Lower leg skin (tissue), 3 donors: ENCODE data around the gene ASXL1.

Experiments used
- POLR2A ChIP-seq, 2 donors: fragments of 450-650 bp; IDR thresholded peaks; one replicate each; pipeline ENCODE4 v1.6.1; 2016 to 2017; ENCODE audit warnings: antibody characterized with exemption in 2 of 2, mild to moderate bottlenecking in 1 of 2, moderate library complexity in 1 of 2
- TF ChIP-seq, protein P1 (sequence below), 3 donors: fragments of 450-650 bp; IDR thresholded peaks; one replicate each; pipeline ENCODE4 v1.5.1; 2016; ENCODE audit warnings: antibody characterized with exemption in 3 of 3, mild to moderate bottlenecking in 3 of 3, moderate library complexity in 2 of 3

GRCh38 chr20:32333988-32334885, 23.9 kb upstream of the ASXL1 start:
- TF ChIP-seq, protein P1, sequence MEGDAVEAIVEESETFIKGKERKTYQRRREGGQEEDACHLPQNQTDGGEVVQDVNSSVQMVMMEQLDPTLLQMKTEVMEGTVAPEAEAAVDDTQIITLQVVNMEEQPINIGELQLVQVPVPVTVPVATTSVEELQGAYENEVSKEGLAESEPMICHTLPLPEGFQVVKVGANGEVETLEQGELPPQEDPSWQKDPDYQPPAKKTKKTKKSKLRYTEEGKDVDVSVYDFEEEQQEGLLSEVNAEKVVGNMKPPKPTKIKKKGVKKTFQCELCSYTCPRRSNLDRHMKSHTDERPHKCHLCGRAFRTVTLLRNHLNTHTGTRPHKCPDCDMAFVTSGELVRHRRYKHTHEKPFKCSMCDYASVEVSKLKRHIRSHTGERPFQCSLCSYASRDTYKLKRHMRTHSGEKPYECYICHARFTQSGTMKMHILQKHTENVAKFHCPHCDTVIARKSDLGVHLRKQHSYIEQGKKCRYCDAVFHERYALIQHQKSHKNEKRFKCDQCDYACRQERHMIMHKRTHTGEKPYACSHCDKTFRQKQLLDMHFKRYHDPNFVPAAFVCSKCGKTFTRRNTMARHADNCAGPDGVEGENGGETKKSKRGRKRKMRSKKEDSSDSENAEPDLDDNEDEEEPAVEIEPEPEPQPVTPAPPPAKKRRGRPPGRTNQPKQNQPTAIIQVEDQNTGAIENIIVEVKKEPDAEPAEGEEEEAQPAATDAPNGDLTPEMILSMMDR (IDR thresholded peaks at IDR 0.05), result no peak
- no peak for TF ChIP-seq POLR2A (IDR thresholded peaks at IDR 0.05)
